H1 (cell line): Measurements from ENCODE around the gene TCF4. TPM values are rescaled to one million over a fixed set of nuclear protein-coding genes. Genes with fewer than 3 reads are reported as not detected.

ENCODE experiments used
- CTCF ChIA-PET: fragments of 300-600 bp; sonication (Branson Sonifier 250); formaldehyde crosslinking; loops from one replicate; lab custom pipeline; 2021; ENCODE audit not compliant: partially characterized antibody; lab: Charles Lee
- POLR2A ChIA-PET: fragments of 300-600 bp; sonication (Branson Sonifier 250); formaldehyde crosslinking; loops from one replicate; lab custom pipeline; 2021; ENCODE audit warnings: inconsistent platforms; ENCODE audit not compliant: partially characterized antibody; lab: Charles Lee
- DNase-seq, 2 experiments: peaks; one replicate each; pipeline versions ENCODE4 v3.0.0 to v3.0.0-alpha.2; 2010 to 2022; ENCODE audit warnings: low spot score in 2 of 2, low read depth in 1 of 2, mixed read lengths in 1 of 2
- FAIRE-seq: peaks from 2 replicates; lab custom pipeline; 2011; peaks lifted over from hg19 to GRCh38; lab: Jason Lieb, UNC
- H2AFZ ChIP-seq: 2 replicates; pipeline ENCODE4 v1.8.1; 2012; ENCODE audit warnings: low read length, inconsistent platforms
- H2AK5ac ChIP-seq: 2 replicates; pipeline ENCODE4 v1.6.1; 2013; ENCODE audit warnings: low read depth, low read length
- H2BK120ac ChIP-seq: replicated peaks from 2 replicates; pipeline ENCODE3; 2013; ENCODE audit warnings: low read depth, low read length, inconsistent platforms
- H2BK12ac ChIP-seq: 2 replicates; pipeline ENCODE4 v1.6.1; 2013; ENCODE audit warnings: low read depth, low read length
- H2BK15ac ChIP-seq: 2 replicates; pipeline ENCODE4 v1.6.1; 2013; ENCODE audit warnings: low read length
- H2BK20ac ChIP-seq: 2 replicates; pipeline ENCODE4 v1.6.1; 2013; ENCODE audit warnings: low read length
- H2BK5ac ChIP-seq: 2 replicates; pipeline ENCODE4 v1.6.1; 2013; ENCODE audit warnings: low read depth, low read length
- H3K14ac ChIP-seq: 2 replicates; pipeline ENCODE4 v1.6.1; 2013; ENCODE audit warnings: inconsistent platforms; ENCODE audit not compliant: insufficient read length
- H3K18ac ChIP-seq: 2 replicates; pipeline ENCODE4 v1.6.1; 2013; ENCODE audit warnings: low read length; ENCODE audit errors: extremely low read depth
- H3K23ac ChIP-seq: 2 replicates; pipeline ENCODE4 v1.6.1; 2013; ENCODE audit warnings: inconsistent platforms; ENCODE audit not compliant: insufficient read length
- H3K23me2 ChIP-seq: 2 replicates; pipeline ENCODE4 v1.6.1; 2013; ENCODE audit warnings: low read depth, low read length
- H3K27ac ChIP-seq: 2 replicates; pipeline ENCODE4 v1.6.1; 2011; ENCODE audit warnings: low read depth, low read length, inconsistent platforms
- H3K27me3 ChIP-seq, 4 experiments: replicated peaks in 1 of 4; 1 replicate in 1 of 4; 2 replicates in 3 of 4; pipeline versions ENCODE4 v1.6.1 to v1.8.1; 2011 to 2013; ENCODE audit warnings: low read length in 3 of 4, mild to moderate bottlenecking in 3 of 4, inconsistent platforms in 2 of 4, mixed read lengths in 2 of 4, moderate library complexity in 1 of 4; ENCODE audit not compliant: control insufficient read depth in 3 of 4, insufficient read depth in 3 of 4; ENCODE audit errors: extremely low read depth in 1 of 4
- H3K36me3 ChIP-seq, 4 experiments: 2 replicates each; pipeline versions ENCODE4 v1.6.1 to v1.8.1; 2011 to 2013; ENCODE audit warnings: mild to moderate bottlenecking in 4 of 4, low read length in 3 of 4, moderate library complexity in 2 of 4, control low read depth in 1 of 4, inconsistent platforms in 1 of 4; ENCODE audit not compliant: insufficient read depth in 4 of 4, control insufficient read depth in 2 of 4
- H3K4ac ChIP-seq: replicated peaks from 2 replicates; pipeline ENCODE3; 2013; ENCODE audit warnings: low read length, low read depth, mixed read lengths, inconsistent platforms; ENCODE audit not compliant: insufficient read length
- H3K4me1 ChIP-seq, 4 experiments: replicated peaks in 1 of 4; 1 replicate in 1 of 4; 2 replicates in 3 of 4; pipeline versions ENCODE4 v1.6.1 to v1.8.1; 2011 to 2013; ENCODE audit warnings: low read length in 3 of 4, inconsistent platforms in 2 of 4, mixed read lengths in 1 of 4; ENCODE audit not compliant: insufficient read depth in 4 of 4, control insufficient read depth in 3 of 4
- H3K4me2 ChIP-seq, 2 experiments: 2 replicates each; pipeline versions ENCODE4 v1.6.1 to v1.8.1; 2011 to 2013; ENCODE audit warnings: low read depth in 2 of 2, low read length in 2 of 2, control low read depth in 1 of 2, inconsistent platforms in 1 of 2, mild to moderate bottlenecking in 1 of 2; ENCODE audit not compliant: insufficient read depth in 1 of 2
- H3K4me3 ChIP-seq, 4 experiments: fragments of 200-600, 300-600 bp in 1 of 4; sonication (generic), shearing (Covaris generic), sonication (Bioruptor Twin) in 1 of 4; 2 replicates each; pipeline versions ENCODE4 v1.5.1 to v1.8.1; 2011 to 2016; ENCODE audit warnings: low read length in 4 of 4, low read depth in 3 of 4, control low read depth in 2 of 4, inconsistent platforms in 2 of 4, mild to moderate bottlenecking in 2 of 4, mixed read lengths in 1 of 4, moderate library complexity in 1 of 4; ENCODE audit not compliant: insufficient read depth in 2 of 4; ENCODE audit errors: extremely low read depth in 1 of 4
- H3K56ac ChIP-seq: replicated peaks from 2 replicates; pipeline ENCODE3; 2013; ENCODE audit warnings: low read depth, mild to moderate bottlenecking, mixed read lengths, low read length, inconsistent platforms; ENCODE audit not compliant: insufficient read length
- H3K79me1 ChIP-seq: 2 replicates; pipeline ENCODE4 v1.6.1; 2013; ENCODE audit warnings: low read depth, low read length, control low read depth
- H3K79me2 ChIP-seq, 2 experiments: 2 replicates each; pipeline versions ENCODE4 v1.6.1 to v1.8.1; 2012 to 2013; ENCODE audit warnings: low read length in 2 of 2, mild to moderate bottlenecking in 2 of 2, inconsistent platforms in 1 of 2; ENCODE audit not compliant: insufficient read depth in 2 of 2, control insufficient read depth in 1 of 2
- H3K9ac ChIP-seq, 4 experiments: replicated peaks in 1 of 4; 1 replicate in 1 of 4; 2 replicates in 3 of 4; pipeline versions ENCODE4 v1.6.1 to v1.8.1; 2011 to 2013; ENCODE audit warnings: low read depth in 3 of 4, low read length in 3 of 4, control low read depth in 2 of 4, mild to moderate bottlenecking in 2 of 4, moderate library complexity in 2 of 4, inconsistent platforms in 1 of 4; ENCODE audit errors: extremely low read depth in 1 of 4
- H3K9me3 ChIP-seq, 2 experiments: 2 replicates each; pipeline versions ENCODE4 v1.6.1 to v1.8.1; 2012 to 2013; ENCODE audit warnings: mild to moderate bottlenecking in 2 of 2, moderate library complexity in 2 of 2, control low read depth in 1 of 2, inconsistent platforms in 1 of 2, low read depth in 1 of 2, low read length in 1 of 2, mixed read lengths in 1 of 2; ENCODE audit not compliant: insufficient read depth in 2 of 2
- H4K20me1 ChIP-seq, 2 experiments: replicated peaks in 1 of 2; 2 replicates each; pipeline versions ENCODE3 to v1.8.1; 2011 to 2013; ENCODE audit warnings: inconsistent platforms in 2 of 2, low read length in 2 of 2, mild to moderate bottlenecking in 1 of 2; ENCODE audit not compliant: insufficient read depth in 2 of 2, control insufficient read depth in 1 of 2
- H4K5ac ChIP-seq: 2 replicates; pipeline ENCODE4 v1.6.1; 2013; ENCODE audit warnings: low read length, low read depth, mixed read lengths, inconsistent platforms; ENCODE audit not compliant: insufficient read length
- H4K8ac ChIP-seq: 2 replicates; pipeline ENCODE4 v1.8.0; 2013; ENCODE audit warnings: mild to moderate bottlenecking, moderate library complexity, low read length, inconsistent platforms; ENCODE audit not compliant: insufficient read depth; ENCODE audit errors: extremely low read depth
- H4K91ac ChIP-seq: replicated peaks from 2 replicates; pipeline ENCODE3; 2013; ENCODE audit warnings: low read length, mixed read lengths, inconsistent platforms; ENCODE audit not compliant: insufficient read length
- BACH1 ChIP-seq: IDR thresholded peaks from 2 replicates; pipeline ENCODE4 v1.6.1; 2012; ENCODE audit warnings: low read length, improper control_type of control experiment
- NANOG ChIP-seq: IDR thresholded peaks from 2 replicates; pipeline ENCODE4 v1.6.1; 2011; ENCODE audit warnings: low read length, low read depth, mild to moderate bottlenecking, inconsistent platforms; ENCODE audit not compliant: insufficient read depth, poor library complexity, severe bottlenecking
- RNF2 ChIP-seq: fragments of 200-900, 300-1000 bp; sonication (generic); IDR thresholded peaks from 2 replicates; pipeline ENCODE4 v1.7.1; 2016; ENCODE audit warnings: borderline replicate concordance, low read depth, mild to moderate bottlenecking, antibody characterized with exemption, low read length; ENCODE audit not compliant: poor library complexity, severe bottlenecking; ENCODE audit errors: missing control alignments
- WGBS, 2 experiments: shearing (Covaris generic) in 1 of 2; methylation state at CpG; one replicate each; pipeline versions ENCODE4 v1.1.6 to v1.1.7; 2013 to 2015; ENCODE audit warnings: low lambda C conversion rate in 2 of 2, mixed read lengths in 2 of 2, inconsistent platforms in 1 of 2, low coverage in 1 of 2, missing lambda C conversion rate in 1 of 2; ENCODE audit not compliant: insufficient replicate concordance in 2 of 2, insufficient coverage in 1 of 2, insufficient read length in 1 of 2; ENCODE audit errors: extremely low coverage in 1 of 2, missing lambda C conversion rate in 1 of 2; 5-methylcytosine and 5-hydroxymethylcytosine counted together
- polyA plus RNA-seq, 7 experiments: library from polyadenylated mRNA; depleted of rRNA in 3 of 7; stranded (reverse) in 5 of 7; unstranded in 2 of 7; fragments of >200 nt in 5 of 7; fragments of 200-250 nt in 2 of 7; gene quantifications; 1 replicate in 5 of 7; 2 replicates in 1 of 7; 4 replicates in 1 of 7; pipeline versions ENCODE4 v1.2.1 to v1.2.3, GENCODE V29; 2011 to 2013; ENCODE audit warnings: missing spikeins in 2 of 7, mixed read lengths in 2 of 7
- total RNA-seq: library from RNA; stranded (reverse); fragmentation: NEBNext Ultra II Directional; extraction: Animal tissue kit (Norgen Biotek cat#: 25700); gene quantifications from 2 replicates; pipeline ENCODE4 v1.2.1, GENCODE V29; 2021

Gene TCF4
- total and polyA plus RNA-seq, 2 of the 8 experiments (the other 6 are each of a cell fraction or from before 2014, with no cell fraction given): 59.3 to 118 TPM

- H3K9me3 ChIP-seq: no peaks in the 10 kb centered on the region
- H3K23me2 ChIP-seq: no peaks in the 10 kb centered on the region
- H3K4ac ChIP-seq: no peak overlapping the region
- no peak overlapping the region for H4K8ac ChIP-seq
- no peak overlapping the region for H2BK120ac ChIP-seq
- POLR2A ChIA-PET: no interaction called here
- H3K4me3 ChIP-seq: no peak overlapping the region
- no peak overlapping the region for H2BK12ac ChIP-seq
- H2BK20ac ChIP-seq: no peak overlapping the region
- no peak overlapping the region for H2AFZ ChIP-seq
- H2BK5ac ChIP-seq: no peak overlapping the region
- peaks cover 0 to 88% of the 10 kb centered on the region in 2 experiments; a peak in 3 of 4 replicates for H3K79me2 ChIP-seq
- H3K27ac ChIP-seq: no peak overlapping the region
- H3K27me3 ChIP-seq: no peaks in the 10 kb centered on the region
- peaks cover 11% of the 10 kb centered on the region for H3K79me1 ChIP-seq
- TF ChIP-seq RNF2 (no peak), BACH1 (no peak), NANOG (peak; percentile 14)
- TF ChIP-seq, all 59 proteins: peak for 1
- WGBS, 2 experiments: 55% methylated on average over 4 of the region's 4 CpGs; no CpG with 5 or more reads in 1 of the 2 experiments
- H4K20me1 ChIP-seq: peaks cover 0 to 6% of the 10 kb centered on the region in 2 experiments
- no peak overlapping the region for H4K91ac ChIP-seq
- no peak overlapping the region for H3K23ac ChIP-seq
- DNase-seq (no peak), FAIRE-seq (no peak)
- no peak overlapping the region for H4K5ac ChIP-seq
- H3K9ac ChIP-seq: no peak overlapping the region
- H3K18ac ChIP-seq: no peak overlapping the region
- CTCF ChIA-PET: interaction anchor here (1.0 to 1.4 kb wide), 2 partner anchors 11 to 51 kb away, joined by 3 to 4 read pairs; no protein-coding TSS in a partner anchor
- peaks cover 2 to 8% (median 4%) of the 10 kb centered on the region in 4 experiments; a peak in 3 of 8 replicates for H3K36me3 ChIP-seq
- no peak overlapping the region for H3K56ac ChIP-seq
- H3K4me1 ChIP-seq: peaks cover 10 to 14% (median 13%) of the 10 kb centered on the region in 4 experiments
- no peak overlapping the region for H3K14ac ChIP-seq
- peak overlapping the region in 1 of 2 experiments; percentile 49; a peak in 1 of 4 replicates for H3K4me2 ChIP-seq
- H2BK15ac ChIP-seq: no peak overlapping the region
- no peak overlapping the region for H2AK5ac ChIP-seq
Observed at GRCh38 chr18:55466789-55467188, 121.2 kb downstream of the TCF4 start.
